WI38 (cell line): ENCODE measurements around the gene FNBP1.

Experiments used
- H3K4me3 ChIP-seq: 2 replicates; pipeline ENCODE4 v1.5.1; 2011; ENCODE audit warnings: low read depth, mild to moderate bottlenecking, control low read depth, low read length
- TF ChIP-seq, protein P1 (sequence below): IDR thresholded peaks from 2 replicates; pipeline ENCODE4 v1.5.1; 2012; ENCODE audit warnings: low read depth, mild to moderate bottlenecking, control low read depth, low read length

FNBP1 gene

DNA sequence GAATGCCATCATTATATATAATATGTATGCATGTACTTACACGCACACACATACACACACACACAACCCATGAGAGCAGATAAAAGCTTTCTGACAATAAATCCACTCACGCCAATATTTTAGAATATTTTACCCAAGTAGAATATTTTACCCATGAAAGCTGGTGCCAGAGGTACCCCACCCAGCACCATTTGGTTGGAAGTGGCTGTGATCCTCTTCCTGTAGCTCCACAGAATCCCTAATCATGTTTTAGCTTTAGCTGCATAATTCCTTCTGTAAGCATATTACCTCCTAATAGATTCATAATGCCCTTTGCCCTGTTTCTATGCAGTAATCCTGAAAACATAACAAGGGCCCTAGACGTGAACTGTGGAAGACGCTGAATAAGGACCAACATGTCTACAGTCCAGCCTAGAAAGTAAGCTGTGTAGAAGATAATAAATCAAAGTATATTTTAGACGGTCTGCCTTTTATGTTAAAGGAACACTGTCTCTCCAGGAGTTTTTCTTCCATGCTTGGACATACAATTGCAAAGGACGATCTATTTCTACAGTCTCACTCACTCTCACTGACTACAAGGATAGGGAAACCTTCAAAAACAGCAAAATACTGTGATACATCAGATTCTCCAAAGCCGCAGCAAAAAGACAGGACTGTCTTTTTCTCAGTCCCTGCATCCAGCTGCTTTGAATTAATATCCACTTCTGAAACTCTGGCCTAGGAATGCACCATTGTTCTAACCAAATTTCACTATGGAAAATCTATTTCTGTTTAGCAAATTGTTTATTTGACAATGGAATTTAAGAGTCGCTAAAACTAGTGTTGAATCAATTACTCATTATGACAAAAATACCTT lies 109.6 kb downstream of the FNBP1 start:
- no peak overlapping the region for H3K4me3 ChIP-seq
- TF ChIP-seq, protein P1, sequence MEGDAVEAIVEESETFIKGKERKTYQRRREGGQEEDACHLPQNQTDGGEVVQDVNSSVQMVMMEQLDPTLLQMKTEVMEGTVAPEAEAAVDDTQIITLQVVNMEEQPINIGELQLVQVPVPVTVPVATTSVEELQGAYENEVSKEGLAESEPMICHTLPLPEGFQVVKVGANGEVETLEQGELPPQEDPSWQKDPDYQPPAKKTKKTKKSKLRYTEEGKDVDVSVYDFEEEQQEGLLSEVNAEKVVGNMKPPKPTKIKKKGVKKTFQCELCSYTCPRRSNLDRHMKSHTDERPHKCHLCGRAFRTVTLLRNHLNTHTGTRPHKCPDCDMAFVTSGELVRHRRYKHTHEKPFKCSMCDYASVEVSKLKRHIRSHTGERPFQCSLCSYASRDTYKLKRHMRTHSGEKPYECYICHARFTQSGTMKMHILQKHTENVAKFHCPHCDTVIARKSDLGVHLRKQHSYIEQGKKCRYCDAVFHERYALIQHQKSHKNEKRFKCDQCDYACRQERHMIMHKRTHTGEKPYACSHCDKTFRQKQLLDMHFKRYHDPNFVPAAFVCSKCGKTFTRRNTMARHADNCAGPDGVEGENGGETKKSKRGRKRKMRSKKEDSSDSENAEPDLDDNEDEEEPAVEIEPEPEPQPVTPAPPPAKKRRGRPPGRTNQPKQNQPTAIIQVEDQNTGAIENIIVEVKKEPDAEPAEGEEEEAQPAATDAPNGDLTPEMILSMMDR: no peak

DNA sequence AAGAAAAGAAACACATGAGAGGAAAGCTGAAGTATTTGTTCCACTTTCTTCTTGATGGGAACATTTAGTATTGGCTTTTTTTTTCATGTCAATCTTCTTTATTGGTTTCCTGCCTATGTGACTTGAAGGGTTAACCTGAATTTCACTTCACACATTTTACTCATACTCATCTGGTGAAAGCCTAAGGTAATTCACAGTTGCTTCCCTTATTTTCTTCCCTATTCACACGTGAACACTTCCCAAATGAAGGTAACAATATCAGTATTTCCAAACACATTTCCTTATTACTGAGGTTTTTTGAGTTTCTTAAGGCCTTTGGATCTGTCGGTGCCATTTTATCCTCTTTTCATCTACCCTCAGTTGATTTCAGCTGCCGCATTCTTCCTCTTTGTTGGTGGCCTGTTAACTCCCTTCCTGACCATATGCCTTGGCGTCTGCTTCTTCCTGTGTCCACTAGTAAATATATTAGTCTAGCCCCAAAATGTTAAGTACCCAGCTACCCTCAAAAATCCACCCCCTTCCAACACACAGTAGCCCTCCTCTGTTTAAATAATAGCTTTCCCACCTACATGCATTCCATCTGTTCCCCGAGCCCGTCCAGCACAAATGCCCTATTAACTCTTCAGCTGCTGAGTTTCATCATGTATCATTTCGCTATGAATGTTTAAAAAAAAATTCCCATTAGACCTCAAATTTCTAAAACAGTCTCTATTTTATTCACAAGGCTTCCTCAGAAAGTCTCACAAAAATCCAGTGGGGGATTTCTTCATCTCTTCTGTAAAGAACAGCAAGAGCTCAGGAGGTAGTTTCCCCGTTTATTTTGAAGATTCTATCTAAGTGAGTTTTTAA lies 110.5 kb downstream of the FNBP1 start:
- peak overlapping the region; percentile 21; the same call in 1 of the 2 replicates for H3K4me3 ChIP-seq
- TF ChIP-seq, protein P1: no peak

DNA sequence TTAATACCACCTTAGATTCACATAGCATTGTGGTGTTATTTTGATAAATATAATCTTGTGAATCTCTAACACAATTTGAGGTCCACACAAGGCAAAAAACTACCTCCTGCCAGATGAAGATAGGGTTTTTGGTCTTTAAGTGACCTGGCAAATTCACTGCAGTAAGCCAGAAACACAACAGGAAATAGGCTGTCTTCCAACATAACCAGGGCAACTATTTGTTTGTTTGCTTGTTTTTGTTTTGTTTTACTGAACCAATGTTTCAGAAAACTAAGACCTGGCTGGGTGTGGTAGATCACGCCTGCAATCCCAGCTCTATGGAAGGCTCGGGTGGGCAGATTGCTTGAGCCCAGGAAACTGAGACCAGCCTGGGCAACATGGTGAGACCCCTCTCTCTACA lies 112.2 kb downstream of the FNBP1 start:
- TF ChIP-seq, protein P1: no peak
- no peak overlapping the region for H3K4me3 ChIP-seq

DNA sequence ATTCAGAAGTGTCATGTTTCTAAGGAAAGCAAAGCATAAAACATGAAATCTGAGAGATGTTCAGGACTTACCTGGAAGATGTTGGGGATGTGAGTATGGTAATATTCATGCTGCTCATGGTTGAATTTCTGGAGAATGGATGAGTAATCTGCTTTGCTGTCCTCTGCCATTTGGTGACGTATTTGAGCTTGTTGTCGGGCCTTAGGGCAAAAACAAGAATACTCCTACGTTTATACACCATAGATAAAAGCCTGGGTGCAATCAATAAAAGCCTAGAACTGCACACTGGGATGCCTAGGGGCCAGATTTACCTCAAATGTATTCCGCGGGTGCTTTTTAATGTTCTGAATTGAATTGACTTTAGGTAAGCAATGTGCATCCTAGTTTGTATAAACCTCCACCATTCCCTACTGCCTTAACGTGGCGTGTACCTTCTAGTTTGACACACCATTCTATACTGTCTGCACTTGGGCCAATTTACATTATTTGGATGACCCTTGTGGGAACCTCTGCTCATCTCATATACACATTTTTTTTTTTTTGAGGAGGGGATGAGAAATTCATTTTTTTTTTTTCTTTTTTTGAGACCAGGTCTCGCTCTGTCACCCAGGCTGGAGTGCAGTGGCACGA lies 113.4 kb downstream of the FNBP1 start:
- TF ChIP-seq, protein P1: no peak
- H3K4me3 ChIP-seq: no peak overlapping the region

DNA sequence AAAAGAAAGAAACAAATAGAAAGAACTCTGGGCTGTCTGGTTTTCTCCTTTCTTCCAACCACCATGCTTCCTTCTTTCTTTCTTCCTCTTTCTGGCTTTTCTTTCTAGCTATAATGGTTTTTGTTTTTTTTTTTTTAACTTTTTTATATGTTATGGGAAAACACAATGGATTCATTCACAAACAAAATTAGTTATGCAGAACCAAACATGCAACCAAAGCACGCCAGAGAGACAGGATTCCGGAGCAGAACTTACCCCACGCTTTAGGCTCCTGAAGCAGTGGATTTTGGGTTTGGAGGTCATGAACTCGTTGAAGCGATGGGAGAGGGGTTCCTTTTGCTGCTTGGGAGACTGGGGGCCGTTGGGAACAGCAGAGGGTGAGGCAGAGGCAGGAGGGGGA lies 119.4 kb downstream of the FNBP1 start:
- TF ChIP-seq, protein P1: no peak
- H3K4me3 ChIP-seq: no peak overlapping the region

DNA sequence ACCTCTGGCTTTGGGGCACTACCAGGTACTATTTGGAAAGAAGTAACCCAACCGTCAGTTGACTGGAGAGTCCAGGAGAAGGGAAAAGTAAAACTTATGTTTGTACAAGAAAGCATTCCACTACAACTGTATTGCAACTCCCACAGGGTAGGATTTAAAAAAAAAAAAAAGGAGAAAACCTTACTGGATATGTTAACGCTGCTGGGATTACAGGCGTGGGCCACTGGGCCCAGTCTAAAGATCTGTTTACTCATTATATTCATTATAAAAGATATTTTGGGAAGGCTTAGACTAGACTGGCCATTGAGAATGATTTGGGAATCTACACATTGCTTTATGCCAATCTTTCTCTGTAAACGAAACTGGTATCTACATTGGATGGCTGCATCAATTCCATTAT lies 121.1 kb downstream of the FNBP1 start:
- no peak overlapping the region for H3K4me3 ChIP-seq
- TF ChIP-seq, protein P1: no peak

DNA sequence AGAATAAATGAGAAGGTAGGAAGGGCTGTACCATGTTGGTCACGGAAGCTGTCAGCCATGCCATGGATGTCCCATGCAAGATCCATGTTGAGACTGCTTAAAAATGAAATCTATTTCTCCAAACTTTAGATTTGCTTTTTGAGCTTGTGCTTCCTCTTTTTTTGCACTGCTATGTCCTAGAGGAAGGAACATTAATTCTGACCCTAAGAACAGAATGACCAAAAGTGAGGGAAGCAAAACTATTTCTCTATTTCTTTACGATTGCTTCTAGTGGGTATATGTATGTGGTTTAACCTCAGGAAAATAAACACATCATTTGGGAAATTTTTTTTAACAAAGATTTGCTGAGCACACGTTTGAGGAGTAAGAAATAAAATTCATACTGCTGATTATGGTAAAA lies 123.1 kb downstream of the FNBP1 start:
- no peak overlapping the region for H3K4me3 ChIP-seq
- TF ChIP-seq, protein P1: no peak
